ENCODE measurements around the gene QRICH2.

GRCh38 chr17:76240461-76241203 is 67.4 kb downstream of the QRICH2 start, which contains the start of gene RNF157:
- TF ChIP-seq CTCF (IDR thresholded peaks at IDR 0.05; ENCODE audit: borderline replicate concordance, extremely low read depth, low read length, poor library complexity, severe bottlenecking) (no peak), EZH2 (IDR thresholded peaks at IDR 0.05; ENCODE audit: borderline replicate concordance, low read depth, low read length, severe bottlenecking) (no peak)
